ENCODE data around the gene SERPINE2. TPM values are rescaled to one million over a fixed set of nuclear protein-coding genes. Genes with fewer than 3 reads are reported as not detected.
A peak's percentile ranks its signal among the peaks of the same experiment; 100 is the strongest.

SERPINE2 gene
- polyA plus RNA-seq, 3 donors = not detected

- peaks cover 28% of the 10 kb centered on the region for H3K4me1 Mint-ChIP-seq
- no peak for DNase-seq
- H3K27me3 ChIP-seq (ENCODE audit: control insufficient read depth in 2 of 2, insufficient read depth in 2 of 2, low read length in 2 of 2) = no peaks in the 10 kb centered on the region
- H3K9me3 ChIP-seq (replicated peaks in 1 of 2; ENCODE audit: control insufficient read depth in 1 of 2, insufficient read depth in 1 of 2, low read length in 2 of 2) = no peaks in the 10 kb centered on the region
- no peak overlapping the region for H3K4me3 ChIP-seq (replicated peaks in 1 of 3; ENCODE audit: low read depth in 2 of 3, low read length in 3 of 3)
- no peak overlapping the region for H2AFZ ChIP-seq (ENCODE audit: insufficient read depth, low read depth, low read length, poor library complexity, severe bottlenecking)
- H3K4me1 ChIP-seq (ENCODE audit: control insufficient read depth in 1 of 2, insufficient read depth in 2 of 2, low read length in 2 of 2) = peaks cover 3 to 4% of the 10 kb centered on the region in 2 donors
- H3K27ac ChIP-seq (ENCODE audit: low read depth in 1 of 2, low read length in 2 of 2) = no peak overlapping the region
- H3K4me2 ChIP-seq (replicated peaks; ENCODE audit: extremely low read depth, low read length, poor library complexity, severe bottlenecking) = no peak overlapping the region
- WGBS (ENCODE audit: insufficient coverage) = 33% methylated on average over 1 of the region's 3 CpGs
- H3K36me3 ChIP-seq (replicated peaks in 1 of 2; ENCODE audit: control insufficient read depth in 1 of 2, insufficient read depth in 2 of 2, low read length in 2 of 2) = no peaks in the 10 kb centered on the region
- peaks cover 0 to 7% (median 0%) of the 10 kb centered on the region in 3 donors for H3K27me3 Mint-ChIP-seq (ENCODE audit: low read depth in 3 of 3)
- H3K27ac Mint-ChIP-seq = peak overlapping the region in 4 of 7 donors; percentile 19 to 76 (median 40)
- intact Hi-C loops (cut with micrococcal nuclease) = loop anchor here (10.0 kb wide), 3 partner anchors 116 to 634 kb away; partner anchors contain the start of genes AP1S3 (in 1 of the 2) and CUL3 (in 1 of the 2)
- peaks cover 1% of the 10 kb centered on the region for H3K79me2 ChIP-seq (ENCODE audit: insufficient read depth, low read length)
- peaks cover 0 to 2% of the 10 kb centered on the region in 2 donors for H3K36me3 Mint-ChIP-seq
- TF ChIP-seq, protein P1, sequence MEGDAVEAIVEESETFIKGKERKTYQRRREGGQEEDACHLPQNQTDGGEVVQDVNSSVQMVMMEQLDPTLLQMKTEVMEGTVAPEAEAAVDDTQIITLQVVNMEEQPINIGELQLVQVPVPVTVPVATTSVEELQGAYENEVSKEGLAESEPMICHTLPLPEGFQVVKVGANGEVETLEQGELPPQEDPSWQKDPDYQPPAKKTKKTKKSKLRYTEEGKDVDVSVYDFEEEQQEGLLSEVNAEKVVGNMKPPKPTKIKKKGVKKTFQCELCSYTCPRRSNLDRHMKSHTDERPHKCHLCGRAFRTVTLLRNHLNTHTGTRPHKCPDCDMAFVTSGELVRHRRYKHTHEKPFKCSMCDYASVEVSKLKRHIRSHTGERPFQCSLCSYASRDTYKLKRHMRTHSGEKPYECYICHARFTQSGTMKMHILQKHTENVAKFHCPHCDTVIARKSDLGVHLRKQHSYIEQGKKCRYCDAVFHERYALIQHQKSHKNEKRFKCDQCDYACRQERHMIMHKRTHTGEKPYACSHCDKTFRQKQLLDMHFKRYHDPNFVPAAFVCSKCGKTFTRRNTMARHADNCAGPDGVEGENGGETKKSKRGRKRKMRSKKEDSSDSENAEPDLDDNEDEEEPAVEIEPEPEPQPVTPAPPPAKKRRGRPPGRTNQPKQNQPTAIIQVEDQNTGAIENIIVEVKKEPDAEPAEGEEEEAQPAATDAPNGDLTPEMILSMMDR (IDR thresholded peaks at IDR 0.05) = no peak
- H4K20me1 ChIP-seq (ENCODE audit: insufficient read depth, low read length) = no peaks in the 10 kb centered on the region
- H3K9me3 Mint-ChIP-seq = no peaks in the 10 kb centered on the region
- H3K4me3 Mint-ChIP-seq = peak overlapping the region in 1 of 2 donors; percentile 32
- H3K9ac ChIP-seq (ENCODE audit: insufficient read depth, low read length, poor library complexity, severe bottlenecking) = no peak overlapping the region
These were observed 88.4 kb downstream of the SERPINE2 start for GRCh38 chr2:223950448-223951347.

- H3K4me3 ChIP-seq (replicated peaks in 1 of 3; ENCODE audit: low read depth in 2 of 3, low read length in 3 of 3) = no peak overlapping the region
- H3K9me3 ChIP-seq (replicated peaks in 1 of 2; ENCODE audit: control insufficient read depth in 1 of 2, insufficient read depth in 1 of 2, low read length in 2 of 2) = no peaks in the 10 kb centered on the region
- no peak overlapping the region for H3K9ac ChIP-seq (ENCODE audit: insufficient read depth, low read length, poor library complexity, severe bottlenecking)
- H4K20me1 ChIP-seq (ENCODE audit: insufficient read depth, low read length) = no peaks in the 10 kb centered on the region
- intact Hi-C loops (cut with micrococcal nuclease) = no loop called here
- no peak for DNase-seq
- H3K36me3 Mint-ChIP-seq = peaks cover 0 to 2% of the 10 kb centered on the region in 2 donors
- H3K9me3 Mint-ChIP-seq = no peaks in the 10 kb centered on the region
- no peak overlapping the region for H2AFZ ChIP-seq (ENCODE audit: insufficient read depth, low read depth, low read length, poor library complexity, severe bottlenecking)
- H3K27me3 ChIP-seq (ENCODE audit: control insufficient read depth in 2 of 2, insufficient read depth in 2 of 2, low read length in 2 of 2) = no peaks in the 10 kb centered on the region
- peaks cover 15% of the 10 kb centered on the region for H3K79me2 ChIP-seq (ENCODE audit: insufficient read depth, low read length)
- no peak overlapping the region for H3K27ac ChIP-seq (ENCODE audit: low read depth in 1 of 2, low read length in 2 of 2)
- H3K4me1 Mint-ChIP-seq = peaks cover 28% of the 10 kb centered on the region
- no peaks in the 10 kb centered on the region for H3K36me3 ChIP-seq (replicated peaks in 1 of 2; ENCODE audit: control insufficient read depth in 1 of 2, insufficient read depth in 2 of 2, low read length in 2 of 2)
- TF ChIP-seq, protein P1 (IDR thresholded peaks at IDR 0.05) = no peak
- H3K27ac Mint-ChIP-seq = no peak overlapping the region
- peaks cover 4 to 8% of the 10 kb centered on the region in 2 donors for H3K4me1 ChIP-seq (ENCODE audit: control insufficient read depth in 1 of 2, insufficient read depth in 2 of 2, low read length in 2 of 2)
- no peak overlapping the region for H3K4me2 ChIP-seq (replicated peaks; ENCODE audit: extremely low read depth, low read length, poor library complexity, severe bottlenecking)
- no CpG with 5 or more reads among the region's 3 CpGs for WGBS (ENCODE audit: insufficient coverage)
- no peak overlapping the region for H3K4me3 Mint-ChIP-seq
- H3K27me3 Mint-ChIP-seq (ENCODE audit: low read depth in 3 of 3) = peaks cover 0 to 7% (median 0%) of the 10 kb centered on the region in 3 donors
These were observed 89.7 kb downstream of the SERPINE2 start for GRCh38 chr2:223949241-223949840.

All from CD14-positive monocyte (primary cell).